Measurements from ENCODE around the gene LOXL4. TPM values are rescaled to one million over a fixed set of nuclear protein-coding genes. Genes with fewer than 3 reads are reported as not detected.

The LOXL4 gene
- total RNA-seq, 4 donors from 2014 or later = 1.6 to 2.3 (median 1.7) TPM

DNA sequence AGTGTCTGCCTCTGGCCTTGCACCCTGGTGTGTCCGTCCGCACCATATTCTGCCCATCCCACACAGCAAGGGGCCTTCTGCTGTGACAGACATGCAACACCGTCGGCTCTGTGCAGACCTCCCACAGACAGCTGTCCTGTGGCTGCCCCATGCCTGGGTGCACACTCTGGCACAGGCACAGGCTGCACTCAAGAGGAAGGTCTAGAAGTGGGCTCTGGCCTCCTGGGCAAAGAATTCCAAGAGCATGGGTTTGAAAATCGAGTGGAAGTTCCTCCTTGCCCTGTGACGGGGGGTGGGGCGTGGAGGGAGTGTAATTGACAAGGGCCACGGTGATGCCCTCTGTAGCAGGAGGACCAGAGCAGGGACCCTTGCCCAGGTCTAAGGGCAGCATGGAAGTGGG, 4.3 kb upstream of the LOXL4 start:
- DNase-seq (ENCODE audit: low spot score in 2 of 2) = peak in 1 of 2 donors; percentile 70

GRCh38 chr10:98270786-98271185, 2.8 kb upstream of the LOXL4 start:
- Histone ChIP-seq H3K27ac (no peak overlapping the region), H3K4me1 (peaks cover 35% of the 10 kb centered on the region), H3K9me3 (no peaks in the 10 kb centered on the region), H3K4me3 (no peak overlapping the region), H3K36me3 (no peaks in the 10 kb centered on the region), H3K27me3 (peaks cover 4% of the 10 kb centered on the region)
- TF ChIP-seq CTCF (IDR thresholded peaks at IDR 0.05) (no peak), EP300 (IDR thresholded peaks at IDR 0.05) (no peak), POLR2AphosphoS5 (IDR thresholded peaks at IDR 0.05) (no peak), POLR2A (IDR thresholded peaks at IDR 0.05) (no peak)
- WGBS = 73% methylated on average over 2 of the region's 2 CpGs
- DNase-seq (ENCODE audit: low spot score in 2 of 2) = peak in 1 of 2 donors; percentile 40

More for the DNA sequence above, 4.3 kb upstream of the LOXL4 start:
- H3K4me3 ChIP-seq = no peak overlapping the region
- H3K9me3 ChIP-seq = no peaks in the 10 kb centered on the region
- H3K36me3 ChIP-seq = no peaks in the 10 kb centered on the region
- 72% methylated on average over 7 of the region's 8 CpGs for WGBS
- no peaks in the 10 kb centered on the region for H3K27me3 ChIP-seq
- no peak for TF ChIP-seq POLR2A (IDR thresholded peaks at IDR 0.05)
- TF ChIP-seq CTCF (IDR thresholded peaks at IDR 0.05) = no peak
- no peak for TF ChIP-seq EP300 (IDR thresholded peaks at IDR 0.05)
- TF ChIP-seq POLR2AphosphoS5 (IDR thresholded peaks at IDR 0.05) = no peak
- H3K4me1 ChIP-seq = peaks cover 28% of the 10 kb centered on the region
- H3K27ac ChIP-seq = no peak overlapping the region

- Histone ChIP-seq H3K4me1 (peaks cover 40% of the 10 kb centered on the region), H3K27ac (peak overlapping the region; percentile 65), H3K27me3 (peaks cover 4% of the 10 kb centered on the region), H3K4me3 (no peak overlapping the region), H3K36me3 (no peaks in the 10 kb centered on the region), H3K9me3 (no peaks in the 10 kb centered on the region)
- peak in 1 of 2 donors; percentile 61 for DNase-seq (ENCODE audit: low spot score in 2 of 2)
- 71% methylated on average over 10 of the region's 10 CpGs for WGBS
- TF ChIP-seq CTCF (IDR thresholded peaks at IDR 0.05) (no peak), EP300 (IDR thresholded peaks at IDR 0.05) (no peak), POLR2AphosphoS5 (IDR thresholded peaks at IDR 0.05) (no peak)
Observed at GRCh38 chr10:98270073-98270740, 2.2 kb upstream of the LOXL4 start.

GRCh38 chr10:98269435-98269912, 1.5 kb upstream of the LOXL4 start:
- Histone ChIP-seq H3K27me3 (peaks cover 4% of the 10 kb centered on the region), H3K36me3 (no peaks in the 10 kb centered on the region), H3K4me1 (peaks cover 40% of the 10 kb centered on the region), H3K27ac (peak overlapping the region; percentile 78), H3K9me3 (no peaks in the 10 kb centered on the region), H3K4me3 (no peak overlapping the region)
- WGBS = 26% methylated on average over 4 of the region's 8 CpGs
- peak; percentile 84 to 89 for DNase-seq (ENCODE audit: low spot score in 2 of 2)
- TF ChIP-seq POLR2A (IDR thresholded peaks at IDR 0.05) (no peak), CTCF (IDR thresholded peaks at IDR 0.05) (no peak), EP300 (IDR thresholded peaks at IDR 0.05) (no peak), POLR2AphosphoS5 (IDR thresholded peaks at IDR 0.05) (peak in 1 of 3 donors; percentile 69)

GRCh38 chr10:98268694-98269431, 869 bp upstream of the LOXL4 start:
- Histone ChIP-seq H3K4me3 (peak overlapping the region; percentile 52), H3K27ac (peak overlapping the region; percentile 78), H3K9me3 (no peaks in the 10 kb centered on the region), H3K4me1 (peaks cover 40% of the 10 kb centered on the region), H3K36me3 (no peaks in the 10 kb centered on the region), H3K27me3 (peaks cover 4% of the 10 kb centered on the region)
- TF ChIP-seq POLR2A (IDR thresholded peaks at IDR 0.05) (no peak), POLR2AphosphoS5 (IDR thresholded peaks at IDR 0.05) (no peak), EP300 (IDR thresholded peaks at IDR 0.05) (no peak), CTCF (IDR thresholded peaks at IDR 0.05) (no peak)
- DNase-seq (ENCODE audit: low spot score in 2 of 2) = peak in 1 of 2 donors; percentile 45
- 11% methylated on average over 11 of the region's 17 CpGs for WGBS

Data from suprapubic skin (tissue), 4 donors.